OCI-LY3 (cell line): Measurements from ENCODE around the gene MYBPC3.

Source experiments
- CTCF ChIP-seq: fragments of 200-600, 300-600 bp; sonication (generic); IDR thresholded peaks from 2 replicates; pipeline ENCODE4 v1.5.1; 2014; ENCODE audit warnings: antibody characterized with exemption, low read length, low read depth
- EZH2phosphoT487 ChIP-seq: fragments of 200-600 bp; shearing (Covaris generic); IDR thresholded peaks from 2 replicates; pipeline ENCODE4 v1.6.1; 2018; ENCODE audit warnings: antibody characterized with exemption, mixed run types, low read depth

GRCh38 chr11:47383071-47383470 is 30.6 kb upstream of the MYBPC3 start:
- TF ChIP-seq CTCF: no peak
- no peak for TF ChIP-seq EZH2phosphoT487
